ENCODE data around the gene EEF1E1. TPM values are rescaled to one million over a fixed set of nuclear protein-coding genes. Genes with fewer than 3 reads are reported as not detected.

Gene EEF1E1
- total and polyA plus RNA-seq, 9 of the 15 experiments (the other 6 are each of a cell fraction or from before 2014, with no cell fraction given) = 135 to 1,355 (median 327) TPM

- peak; percentile 35; the same call in 1 of the 2 replicates for TF ChIP-seq SMAD4 (CRISPR knock-in tag; conservative IDR thresholded peaks at IDR 0.05)
- TF ChIP-seq E2F1 (CRISPR knock-in tag; IDR thresholded peaks at IDR 0.05) = no peak
- TF ChIP-seq ZNF217 (CRISPR knock-in tag; IDR thresholded peaks at IDR 0.05) = no peak
- TF ChIP-seq ZNF140 (CRISPR knock-in tag; IDR thresholded peaks at IDR 0.05) = no peak
- TF ChIP-seq ZNF124 (CRISPR knock-in tag; IDR thresholded peaks at IDR 0.05) = no peak
- no peak; a peak in 1 of 4 replicates for TF ChIP-seq FOXK2 (conservative IDR thresholded peaks at IDR 0.05 in 1 of 2, IDR thresholded peaks at IDR 0.05 in 1 of 2; ENCODE audit: low read depth in 2 of 2)
- TF ChIP-seq FOXK1 (CRISPR knock-in tag; IDR thresholded peaks at IDR 0.05; ENCODE audit: borderline replicate concordance) = no peak
- TF ChIP-seq SFPQ (IDR thresholded peaks at IDR 0.05; ENCODE audit: low read depth, low read length) = no peak
- TF ChIP-seq NR2C1 (IDR thresholded peaks at IDR 0.05) = no peak
- TF ChIP-seq NR2C1 (tag; IDR thresholded peaks at IDR 0.05) = no peak
- TF ChIP-seq ZBTB12 (CRISPR knock-in tag; IDR thresholded peaks at IDR 0.05) = no peak
- TF ChIP-seq CCAR2 (IDR thresholded peaks at IDR 0.05; ENCODE audit: low read depth, low read length) = no peak
- TF ChIP-seq SIRT6 (IDR thresholded peaks at IDR 0.05; ENCODE audit: low read depth, low read length) = no peak
- no peak for TF ChIP-seq CBX2 (IDR thresholded peaks at IDR 0.05; ENCODE audit: insufficient read depth, low read length, poor library complexity, severe bottlenecking)
- TF ChIP-seq RBM14 (IDR thresholded peaks at IDR 0.05; ENCODE audit: borderline replicate concordance, insufficient read depth, low read depth, low read length) = no peak
- no peak for TF ChIP-seq ARID3B (CRISPR knock-in tag; IDR thresholded peaks at IDR 0.05; ENCODE audit: borderline replicate concordance)
- TF ChIP-seq RBM15 (IDR thresholded peaks at IDR 0.05; ENCODE audit: insufficient read depth, low read length) = no peak
- peak; percentile 69; the same call in 1 of the 2 replicates for TF ChIP-seq TFAP4 (CRISPR knock-in tag; IDR thresholded peaks at IDR 0.05; ENCODE audit: borderline replicate concordance)
- TF ChIP-seq SLC30A9 (CRISPR knock-in tag; IDR thresholded peaks at IDR 0.05) = no peak
- no peak for TF ChIP-seq TCFL5 (CRISPR knock-in tag; conservative IDR thresholded peaks at IDR 0.05)
Observed at GRCh38 chr6:8102122-8102958, at the start of gene EEF1E1 (continued).
